ENCODE measurements around the gene WWOX.

Gene WWOX

GRCh38 chr16:78292086-78292843 is 192.8 kb downstream of the WWOX start:
- DNase-seq (ENCODE audit: extremely low read depth in 1 of 2, low read depth in 1 of 2): no peak

- DNase-seq (ENCODE audit: extremely low read depth in 1 of 2, low read depth in 1 of 2): no peak
These were observed 193.5 kb downstream of the WWOX start for GRCh38 chr16:78292844-78293380.

DNA sequence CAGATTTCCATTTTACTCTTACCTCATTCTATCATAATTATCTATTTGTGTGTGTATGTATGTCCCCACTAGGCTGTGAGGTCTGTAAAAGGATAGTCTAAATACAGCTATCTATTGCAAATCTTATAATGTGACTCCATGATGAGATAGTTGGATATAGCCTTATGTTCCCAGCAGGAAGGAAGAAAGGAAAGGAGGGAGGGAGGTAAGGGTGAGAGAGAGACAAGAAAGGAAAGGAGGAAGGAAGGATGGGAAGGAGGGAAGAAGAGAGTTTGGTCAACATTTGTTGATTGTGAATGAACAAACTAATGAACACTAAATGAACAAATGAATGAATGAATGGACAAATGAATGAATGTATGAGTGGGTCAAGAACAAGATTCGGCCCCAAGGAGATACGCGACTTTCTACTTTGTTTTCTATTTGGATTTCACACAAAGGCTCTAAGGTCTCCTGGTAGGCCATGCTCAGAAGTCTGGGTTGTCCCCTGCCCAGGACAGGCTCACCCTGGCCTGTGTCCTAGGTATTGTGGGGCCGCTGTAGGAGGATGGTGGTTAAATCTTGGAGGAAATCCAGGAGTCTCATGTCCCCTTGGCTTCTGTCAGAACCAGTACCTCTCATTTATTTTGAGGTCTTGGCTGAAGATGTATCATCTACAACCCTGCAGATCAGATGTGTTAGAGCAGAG is 195.2 kb downstream of the WWOX start:
- DNase-seq (ENCODE audit: extremely low read depth in 1 of 2, low read depth in 1 of 2): no peak

DNA sequence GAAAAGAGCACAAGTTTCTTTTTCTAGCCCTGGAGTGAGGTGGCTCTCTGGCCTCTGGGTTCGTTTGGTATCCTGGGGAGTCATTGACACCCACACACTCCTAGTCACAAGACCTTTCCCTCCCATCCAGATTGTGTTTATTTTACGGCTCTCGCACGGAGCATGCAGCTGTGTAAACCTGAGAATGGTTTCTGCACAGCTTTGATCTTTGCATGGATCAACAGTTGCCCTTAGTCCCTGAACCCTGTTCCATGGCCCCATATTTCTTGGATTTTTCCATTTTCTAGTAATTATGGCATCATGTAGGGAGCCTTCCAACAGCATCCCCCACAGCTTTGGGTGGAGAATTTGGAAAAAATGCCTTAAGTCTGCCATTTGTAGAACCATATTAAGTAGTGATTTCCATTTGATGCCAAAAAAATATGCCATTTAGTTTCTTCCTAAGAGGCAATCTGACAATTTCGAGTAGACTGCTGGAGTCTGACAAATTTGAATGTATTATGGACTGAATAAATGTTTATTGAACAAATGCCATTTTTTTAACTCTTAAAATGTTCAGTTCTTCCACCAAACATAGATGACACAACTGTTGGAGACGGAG is 197.7 kb downstream of the WWOX start:
- DNase-seq (ENCODE audit: extremely low read depth in 1 of 2, low read depth in 1 of 2): no peak

DNA sequence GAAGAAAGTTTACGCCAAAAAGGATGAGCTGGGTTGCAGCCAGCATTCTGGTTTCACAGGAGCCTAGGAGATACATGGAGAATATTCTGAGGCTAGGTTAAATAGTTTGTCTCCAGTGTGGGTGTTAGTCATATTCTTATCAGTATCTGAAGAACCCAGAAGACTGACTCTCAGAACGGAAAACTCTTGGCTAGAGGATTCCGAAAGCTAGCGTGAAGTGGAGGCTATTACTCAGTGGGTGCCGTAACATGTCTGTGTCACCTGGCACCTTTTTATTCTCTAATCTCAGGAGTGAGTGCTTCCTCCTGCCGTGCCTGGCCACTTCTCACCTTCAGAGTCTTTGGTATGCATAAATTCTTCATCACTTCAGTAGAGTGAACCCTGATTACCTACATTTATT is 199.5 kb downstream of the WWOX start:
- DNase-seq (ENCODE audit: extremely low read depth in 1 of 2, low read depth in 1 of 2): no peak

DNA sequence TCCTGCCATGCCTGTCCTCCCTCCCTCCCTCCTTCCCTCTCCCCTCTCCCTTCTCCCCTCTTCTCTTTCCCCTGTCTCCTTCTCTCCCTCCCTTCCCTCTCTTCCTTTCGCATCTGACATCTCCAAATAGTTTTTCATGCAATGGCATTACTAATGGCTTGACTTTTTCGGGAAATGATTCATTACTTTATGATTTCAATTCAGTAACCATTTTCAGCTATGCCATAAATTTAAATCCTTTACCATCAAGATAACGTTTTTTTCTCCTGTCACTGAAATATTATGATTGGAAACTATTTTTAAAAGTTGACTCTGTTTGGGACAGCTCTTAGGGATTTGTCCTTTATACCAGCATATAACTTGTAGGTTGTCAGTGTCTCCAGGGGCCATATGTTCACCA is 201.0 kb downstream of the WWOX start:
- no peak for DNase-seq (ENCODE audit: extremely low read depth in 1 of 2, low read depth in 1 of 2)

GRCh38 chr16:78303946-78304345 is 204.5 kb downstream of the WWOX start:
- no peak for DNase-seq (ENCODE audit: extremely low read depth in 1 of 2, low read depth in 1 of 2)

DNA sequence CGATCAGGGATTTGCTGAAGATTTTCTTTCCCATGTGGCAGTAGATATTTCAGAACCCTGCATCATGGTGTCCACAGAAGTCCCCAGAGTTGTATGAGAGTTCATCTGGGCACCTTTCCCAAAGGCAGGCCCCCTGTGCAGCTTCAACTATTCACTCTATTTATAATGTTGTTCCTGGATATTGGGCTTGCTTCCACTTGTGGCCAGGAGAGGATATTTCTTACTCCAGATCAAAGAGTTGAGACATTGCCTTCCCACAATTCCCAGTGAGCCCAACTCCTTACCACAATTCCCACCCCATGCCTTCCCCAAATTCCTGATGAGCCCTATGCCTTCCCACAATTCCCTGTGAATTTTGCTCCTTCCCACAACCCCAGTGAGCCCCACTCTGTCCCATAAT is 206.9 kb downstream of the WWOX start:
- DNase-seq (ENCODE audit: extremely low read depth in 1 of 2, low read depth in 1 of 2): no peak

DNA sequence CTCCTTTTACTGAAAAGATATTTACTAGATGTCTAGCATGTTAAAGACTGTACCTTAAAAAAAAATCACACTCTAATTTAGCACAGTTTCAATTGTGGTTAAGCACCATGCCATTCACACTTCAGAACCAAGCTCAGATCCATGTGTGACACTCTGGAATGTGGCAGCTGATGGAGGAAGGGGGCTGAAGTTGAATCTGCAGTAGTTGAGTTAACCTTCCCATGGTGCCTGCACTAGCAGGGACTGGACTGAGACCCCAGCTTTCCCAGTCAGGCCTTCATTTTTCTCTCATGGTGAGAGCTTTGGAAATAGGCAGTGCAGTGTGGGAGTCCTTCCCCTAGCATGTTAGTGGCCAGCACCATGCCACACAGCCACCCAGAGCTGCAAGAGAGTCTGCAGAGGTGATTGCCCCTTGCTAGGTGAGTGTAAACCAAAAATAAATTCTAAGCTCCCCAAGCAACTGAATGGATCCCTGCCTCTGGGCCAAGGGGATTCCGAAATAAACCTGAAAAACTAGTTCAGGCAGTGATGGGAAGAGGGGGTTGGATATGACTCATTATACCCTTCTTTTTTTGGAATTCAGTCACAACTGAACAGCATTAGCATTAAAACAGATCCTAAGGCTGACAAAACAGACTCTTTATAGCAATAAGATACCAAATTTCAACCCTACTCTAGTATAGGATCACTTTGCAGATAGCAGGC is 208.5 kb downstream of the WWOX start:
- DNase-seq (ENCODE audit: extremely low read depth in 1 of 2, low read depth in 1 of 2): no peak

DNA sequence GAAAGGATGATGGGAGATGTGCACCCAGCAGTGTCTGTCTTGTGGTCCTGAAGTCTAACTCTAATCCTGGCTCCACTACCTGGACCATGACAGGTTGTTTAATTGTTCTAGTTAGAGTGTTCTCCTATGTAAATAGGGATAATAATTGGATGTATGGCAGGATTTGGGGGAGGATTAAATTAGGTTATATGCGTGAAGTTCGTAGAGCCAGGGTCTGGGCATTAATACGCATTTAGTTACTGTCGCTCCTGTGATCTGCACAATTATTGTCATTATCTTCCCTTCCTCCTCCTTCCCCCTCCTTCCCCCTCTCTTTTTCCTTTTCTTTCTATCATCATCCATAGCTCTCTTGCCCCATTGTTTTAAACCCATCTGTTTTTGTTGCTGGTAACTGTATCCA is 210.3 kb downstream of the WWOX start:
- no peak for DNase-seq (ENCODE audit: extremely low read depth in 1 of 2, low read depth in 1 of 2)

GRCh38 chr16:78310196-78310595 is 210.7 kb downstream of the WWOX start:
- DNase-seq (ENCODE audit: extremely low read depth in 1 of 2, low read depth in 1 of 2): no peak

DNA sequence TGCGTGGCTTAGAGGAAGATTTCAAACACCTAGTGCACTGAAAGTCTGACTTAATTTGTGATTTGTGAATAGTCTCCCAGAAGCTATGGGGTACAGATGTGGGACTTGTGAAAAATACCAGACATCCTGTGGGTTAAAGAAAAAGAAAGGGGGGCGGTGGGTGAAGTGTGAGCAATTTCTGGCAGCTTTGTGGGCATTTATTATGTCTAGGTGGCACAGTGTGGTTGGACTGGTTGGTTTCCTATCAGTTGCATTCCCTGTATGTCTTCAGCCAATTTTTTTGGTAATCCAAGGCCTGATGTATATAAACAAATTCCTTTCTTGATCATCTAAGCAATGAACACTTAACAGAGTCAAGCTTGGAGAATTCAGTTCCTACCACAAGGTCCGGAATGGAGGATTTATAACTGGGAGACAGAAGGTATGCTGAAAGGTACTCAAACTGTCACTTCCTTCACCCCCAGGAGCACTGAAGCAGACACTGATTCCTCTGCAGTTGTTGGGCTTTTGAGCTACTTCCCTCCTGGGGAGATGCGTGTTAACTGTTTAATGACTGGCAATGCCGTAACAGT is 211.6 kb downstream of the WWOX start:
- no peak for DNase-seq (ENCODE audit: extremely low read depth in 1 of 2, low read depth in 1 of 2)

DNA sequence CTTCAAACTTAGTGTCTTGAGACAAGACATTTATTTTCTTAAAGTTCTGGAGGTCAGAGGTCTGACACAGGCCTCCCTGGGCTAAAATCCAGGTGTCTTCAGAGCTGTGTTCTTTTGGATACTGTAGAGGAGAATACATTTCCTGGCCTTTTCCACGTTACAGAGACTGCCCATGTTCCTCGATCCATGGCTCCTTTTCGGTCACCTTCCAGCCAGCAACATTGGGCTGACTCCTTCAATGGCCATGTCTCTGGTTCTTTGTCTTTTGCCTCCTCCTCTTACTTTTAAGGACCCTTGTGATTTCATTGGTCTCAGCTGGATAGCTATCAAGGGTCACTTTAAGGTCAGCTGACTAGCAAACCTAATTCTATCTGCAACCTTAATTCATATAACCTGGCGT is 212.4 kb downstream of the WWOX start:
- no peak for DNase-seq (ENCODE audit: extremely low read depth in 1 of 2, low read depth in 1 of 2)

GRCh38 chr16:78317564-78318240 is 218.2 kb downstream of the WWOX start:
- no peak for DNase-seq (ENCODE audit: extremely low read depth in 1 of 2, low read depth in 1 of 2)

DNA sequence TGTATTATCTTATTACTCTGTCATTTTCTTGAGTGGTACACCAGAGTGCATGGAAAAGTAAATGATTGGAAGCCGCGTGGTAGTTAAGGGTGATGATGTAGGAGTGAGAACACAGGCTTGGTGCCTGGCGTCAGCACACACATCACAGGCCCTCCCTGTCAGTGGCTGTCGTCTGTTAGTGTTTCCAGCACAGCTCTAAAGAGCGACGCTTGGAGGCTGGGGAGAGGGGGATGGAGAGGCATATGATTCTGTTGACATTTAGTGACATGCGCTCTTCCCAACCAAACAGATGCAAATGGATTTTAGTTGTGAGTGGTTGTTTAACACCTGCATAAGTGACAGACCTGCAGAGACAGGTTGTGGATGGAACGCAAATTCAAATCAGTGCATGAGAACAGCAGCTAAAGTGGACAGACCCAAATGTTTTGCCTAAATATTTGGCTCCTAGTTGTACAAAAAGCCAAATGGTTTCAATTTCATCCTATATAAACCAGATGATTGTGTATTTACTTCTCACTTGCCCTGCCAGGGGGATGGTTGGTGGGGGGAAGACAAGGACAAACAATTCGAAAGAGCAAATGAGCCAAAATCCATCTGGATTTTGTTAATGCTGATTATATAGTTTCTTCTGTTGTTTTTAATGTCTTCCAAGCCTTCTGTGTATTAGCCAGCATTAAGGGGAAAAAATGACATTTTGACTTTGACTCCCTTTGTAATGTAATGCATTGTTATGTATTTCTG is 222.3 kb downstream of the WWOX start:
- no peak for DNase-seq (ENCODE audit: extremely low read depth in 1 of 2, low read depth in 1 of 2)

- no peak for DNase-seq (ENCODE audit: extremely low read depth in 1 of 2, low read depth in 1 of 2)
These were observed 223.9 kb downstream of the WWOX start for GRCh38 chr16:78323315-78323714.

- no peak for DNase-seq (ENCODE audit: extremely low read depth in 1 of 2, low read depth in 1 of 2)
These were observed 225.3 kb downstream of the WWOX start for GRCh38 chr16:78324649-78325285.

DNA sequence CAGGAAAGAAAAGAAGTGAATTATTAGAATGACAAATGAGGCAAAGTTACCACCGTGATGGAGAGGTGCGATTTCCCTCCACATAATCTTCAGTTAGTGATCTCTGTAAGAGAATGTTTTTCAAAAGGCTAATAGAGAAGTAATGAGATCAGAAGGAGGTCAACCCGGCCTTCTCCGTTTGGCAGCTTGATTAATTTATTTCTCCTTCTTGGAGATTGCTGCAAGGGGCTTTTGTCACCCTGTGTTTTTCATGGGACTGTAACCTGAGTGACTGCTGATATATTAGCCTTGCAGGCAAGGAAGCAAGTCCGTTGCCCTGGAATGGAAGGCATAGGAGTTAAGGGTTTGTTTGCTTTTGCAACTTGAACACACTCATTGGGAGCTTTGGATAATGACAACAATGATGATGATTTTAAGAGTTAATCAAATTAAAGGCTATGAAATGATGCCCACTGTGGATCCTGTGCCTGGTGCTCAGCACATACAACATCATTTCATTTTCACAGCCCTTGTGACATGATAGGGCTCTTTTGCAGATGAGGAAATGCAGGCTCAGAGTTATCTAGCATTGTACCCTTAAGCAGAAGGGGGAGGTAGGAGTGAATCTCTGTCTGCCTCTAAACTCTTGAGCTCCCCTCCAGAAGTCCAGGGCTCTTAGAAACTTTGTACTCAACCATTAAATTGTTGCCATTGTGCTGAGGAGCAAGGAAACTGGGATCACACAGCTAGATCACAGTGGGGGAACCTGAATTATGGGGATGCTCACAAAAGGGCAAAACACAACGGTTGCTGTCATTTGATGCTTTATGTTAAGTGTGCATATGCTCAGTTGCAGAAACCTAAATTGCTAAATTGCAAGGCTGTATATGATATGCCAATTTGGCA is 226.3 kb downstream of the WWOX start:
- DNase-seq (ENCODE audit: extremely low read depth in 1 of 2, low read depth in 1 of 2): no peak

Measured in stimulated activated CD8-positive, alpha-beta memory T cell treated with anti-CD3 and anti-CD28 coated beads, Interleukin-7, amount 100 ng/mL, for 48 hours (primary cell).